Transverse colon (tissue), 4 donors: ENCODE measurements around the gene CPEB3.

Experiments
- CTCF ChIP-seq, 5 experiments: fragments of 200-600 bp in 3 of 5; fragments of 450-650 bp in 2 of 5; sonication (generic) in 3 of 5; IDR thresholded peaks; 1 replicate in 2 of 5; 2 replicates in 3 of 5; pipeline ENCODE4 v1.5.1; 2016 to 2017; ENCODE audit warnings: antibody characterized with exemption in 5 of 5, inconsistent platforms in 3 of 5, mild to moderate bottlenecking in 2 of 5, moderate library complexity in 1 of 5
- EP300 ChIP-seq: sonication (generic); formaldehyde crosslinking; IDR thresholded peaks from one replicate; pipeline ENCODE4 v1.6.1; 2017; ENCODE audit warnings: antibody characterized with exemption, low read depth
- POLR2A ChIP-seq: fragments of 450-650 bp; IDR thresholded peaks from one replicate; pipeline ENCODE4 v1.6.1; 2016; ENCODE audit warnings: antibody characterized with exemption, mild to moderate bottlenecking, moderate library complexity
- POLR2AphosphoS5 ChIP-seq, 3 donors: sonication (generic); formaldehyde crosslinking; IDR thresholded peaks; one replicate each; pipeline ENCODE4 v1.6.1; 2016; ENCODE audit warnings: antibody characterized with exemption in 3 of 3

DNA sequence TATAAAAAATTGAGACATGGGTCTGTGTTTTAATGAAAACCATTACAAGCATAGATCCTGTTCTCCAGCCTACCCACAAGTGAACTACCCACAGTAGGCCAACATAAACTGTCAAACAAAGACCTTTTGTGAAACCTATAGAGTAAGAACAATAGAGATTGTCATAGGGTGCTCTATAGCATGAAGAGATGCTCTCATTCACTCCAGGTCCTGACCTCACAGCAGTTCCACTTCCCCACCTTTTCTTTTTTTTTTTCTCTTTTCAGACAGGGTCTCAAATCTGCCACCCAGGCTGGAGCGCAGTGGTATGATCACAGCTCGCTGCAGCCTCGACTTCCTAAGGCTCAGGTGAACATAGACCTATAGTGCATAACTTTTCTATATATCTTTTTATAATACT is 72.3 kb downstream of the CPEB3 start:
- TF ChIP-seq POLR2AphosphoS5 (IDR thresholded peaks at IDR 0.05) (no peak), EP300 (no peak), CTCF (IDR thresholded peaks at IDR 0.05) (no peak), POLR2A (no peak)
